Jurkat, Clone E6-1 (cell line): Measurements from ENCODE around the gene KCNJ18.
"Not testable (repeated sequence)": the region's sequence is repeated elsewhere in the genome, so short reads cannot be mapped to it uniquely, and the experiment has no call there.

Experiments used
- DNase-seq: peaks from one replicate; pipeline ENCODE4 v3.0.0-alpha.2; 2011; ENCODE audit warnings: low read depth, low spot score
- H3K4me3 ChIP-seq: 2 replicates; pipeline ENCODE4 v1.5.1; 2011; ENCODE audit warnings: mild to moderate bottlenecking, low read length, control low read depth, moderate library complexity

Gene KCNJ18

DNA sequence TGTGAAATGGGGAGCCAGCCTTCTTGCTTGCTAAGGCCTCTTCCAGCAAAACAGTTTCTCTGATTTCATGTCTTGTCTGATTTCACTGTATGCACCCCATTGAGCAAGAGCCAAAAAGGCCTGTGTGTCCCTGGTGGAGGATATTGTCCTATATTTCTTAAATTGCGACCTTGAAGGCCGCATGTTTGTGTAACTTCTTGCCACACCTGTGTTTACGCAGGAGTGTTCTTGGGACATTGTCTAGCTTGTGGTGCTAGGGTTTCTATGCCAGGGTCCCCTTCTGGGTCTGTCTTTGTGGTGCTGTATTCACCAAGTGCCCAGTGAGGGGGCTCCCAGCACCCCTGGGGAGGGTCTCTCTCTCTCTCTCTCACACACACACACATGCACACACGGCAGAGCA lies 6.8 kb downstream of the KCNJ18 start:
- not testable (repeated sequence) for DNase-seq, H3K4me3 ChIP-seq

GRCh38 chr17:21699573-21700236 lies 7.4 kb downstream of the KCNJ18 start:
- H3K4me3 ChIP-seq: not testable (repeated sequence)

DNA sequence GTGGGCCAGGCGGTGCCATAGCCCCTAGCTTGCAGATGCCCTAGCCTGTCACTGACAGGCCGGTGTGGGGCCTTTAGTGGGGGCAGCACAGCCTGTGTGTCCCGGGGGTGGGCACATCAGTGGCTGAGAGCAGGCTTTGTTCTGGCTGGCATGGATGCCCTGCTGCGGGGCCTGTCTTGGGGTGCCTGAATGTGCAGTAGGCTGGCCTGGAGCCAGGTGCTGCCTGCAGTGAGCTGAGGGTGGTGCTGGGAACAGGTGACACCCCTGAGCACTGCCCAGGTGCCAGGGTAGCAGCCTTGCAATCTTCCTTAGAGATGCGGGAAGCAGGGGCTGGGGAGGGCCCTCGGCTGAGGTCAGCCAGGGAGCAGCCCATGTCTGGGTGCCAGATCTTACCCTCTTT lies 8.8 kb downstream of the KCNJ18 start:
- not testable (repeated sequence) for DNase-seq, H3K4me3 ChIP-seq

More at GRCh38 chr17:21699573-21700236, 7.4 kb downstream of the KCNJ18 start:
- DNase-seq: not testable (repeated sequence)

- not testable (repeated sequence) for H3K4me3 ChIP-seq, DNase-seq
These were observed 9.7 kb downstream of the KCNJ18 start for GRCh38 chr17:21702029-21702428.

- not testable (repeated sequence) for DNase-seq, H3K4me3 ChIP-seq
These were observed 10.2 kb downstream of the KCNJ18 start for GRCh38 chr17:21702521-21702920.

DNA sequence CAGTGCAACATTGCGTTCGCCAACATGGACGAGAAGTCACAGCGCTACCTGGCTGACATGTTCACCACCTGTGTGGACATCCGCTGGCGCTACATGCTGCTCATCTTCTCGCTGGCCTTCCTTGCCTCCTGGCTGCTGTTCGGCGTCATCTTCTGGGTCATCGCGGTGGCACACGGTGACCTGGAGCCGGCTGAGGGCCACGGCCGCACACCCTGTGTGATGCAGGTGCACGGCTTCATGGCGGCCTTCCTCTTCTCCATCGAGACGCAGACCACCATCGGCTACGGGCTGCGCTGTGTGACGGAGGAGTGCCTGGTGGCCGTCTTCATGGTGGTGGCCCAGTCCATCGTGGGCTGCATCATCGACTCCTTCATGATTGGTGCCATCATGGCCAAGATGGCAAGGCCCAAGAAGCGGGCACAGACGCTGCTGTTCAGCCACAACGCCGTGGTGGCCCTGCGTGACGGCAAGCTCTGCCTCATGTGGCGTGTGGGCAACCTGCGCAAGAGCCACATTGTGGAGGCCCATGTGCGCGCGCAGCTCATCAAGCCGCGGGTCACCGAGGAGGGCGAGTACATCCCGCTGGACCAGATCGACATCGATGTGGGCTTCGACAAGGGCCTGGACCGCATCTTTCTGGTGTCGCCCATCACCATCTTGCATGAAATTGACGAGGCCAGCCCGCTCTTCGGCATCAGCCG lies 10.8 kb downstream of the KCNJ18 start:
- not testable (repeated sequence) for H3K4me3 ChIP-seq

GRCh38 chr17:21703891-21704872 lies 11.9 kb downstream of the KCNJ18 start:
- not testable (repeated sequence) for DNase-seq, H3K4me3 ChIP-seq

More for the DNA sequence above, 10.8 kb downstream of the KCNJ18 start:
- DNase-seq: not testable (repeated sequence)

DNA sequence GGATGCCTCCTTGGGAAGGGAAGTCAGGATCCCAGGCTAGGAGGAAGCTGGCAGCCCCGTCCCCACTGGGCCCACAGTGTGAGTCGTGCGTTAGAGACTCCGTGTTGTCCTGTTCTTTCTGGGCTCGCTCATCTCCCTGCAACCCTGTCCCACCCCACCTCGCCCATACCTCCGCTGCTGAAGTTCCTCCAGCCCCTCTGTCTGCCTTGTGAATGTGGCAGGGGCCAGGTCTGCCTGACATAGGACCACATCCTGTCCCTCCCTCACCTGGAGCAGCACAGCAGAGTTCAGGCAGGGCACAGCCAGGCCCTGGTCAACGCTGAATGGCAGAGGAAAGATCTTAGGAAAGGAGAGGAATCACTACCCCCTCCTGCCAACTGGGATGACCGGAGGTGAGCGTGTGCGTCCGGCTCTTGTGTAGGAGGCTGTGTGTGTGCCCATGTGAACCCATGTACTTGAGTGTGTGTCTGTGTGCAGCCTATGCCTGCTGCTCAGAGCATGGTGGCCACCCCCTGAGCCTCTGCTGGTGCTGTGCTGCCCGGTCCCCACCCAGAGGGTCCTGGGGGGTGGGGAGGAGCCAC lies 12.8 kb downstream of the KCNJ18 start:
- no peak overlapping the region for H3K4me3 ChIP-seq
- no peak for DNase-seq

DNA sequence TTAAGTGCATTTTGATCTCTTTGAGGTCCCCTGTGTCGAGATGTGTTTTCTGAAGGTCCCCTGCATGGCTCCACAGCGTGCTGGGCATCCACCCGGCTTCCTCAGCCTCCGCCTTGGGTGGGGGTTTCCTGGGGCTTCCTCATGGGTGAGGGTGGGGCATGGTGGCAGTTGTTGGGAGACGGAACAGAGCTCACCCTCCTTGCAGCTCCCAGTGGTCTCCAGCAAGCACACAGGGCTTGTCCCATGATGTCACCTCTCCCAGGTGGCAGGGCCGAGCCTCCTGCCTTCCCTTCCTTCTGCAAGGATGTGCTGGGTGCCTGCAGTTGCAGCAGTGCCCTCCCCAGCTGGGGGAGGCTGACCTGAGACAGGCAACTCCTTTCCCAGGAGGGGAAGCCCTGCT lies 13.4 kb downstream of the KCNJ18 start:
- DNase-seq: not testable (repeated sequence)

GRCh38 chr17:21706546-21706945 lies 14.2 kb downstream of the KCNJ18 start:
- not testable (repeated sequence) for DNase-seq

More for the DNA sequence above, 13.4 kb downstream of the KCNJ18 start:
- not testable (repeated sequence) for H3K4me3 ChIP-seq

DNA sequence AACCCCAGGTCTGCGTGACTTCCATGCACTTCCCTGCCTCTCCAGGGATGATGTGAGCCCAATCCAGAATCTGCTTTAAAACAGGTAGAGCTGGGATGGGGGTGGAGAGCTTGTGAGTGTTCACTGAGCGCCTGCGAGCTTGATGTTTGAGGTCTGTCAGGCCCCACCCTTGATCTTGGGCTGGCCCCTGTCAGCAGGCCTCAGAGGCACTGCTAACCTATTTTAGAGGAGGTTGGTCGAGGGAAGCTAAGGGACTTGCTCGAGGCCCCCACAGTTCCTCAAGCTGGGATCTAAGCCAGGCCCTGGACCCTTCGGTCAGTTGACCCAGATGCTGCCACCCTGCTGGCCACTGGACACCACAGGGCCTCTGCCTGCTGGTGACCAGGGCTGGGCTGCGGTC lies 14.8 kb downstream of the KCNJ18 start:
- DNase-seq, H3K4me3 ChIP-seq: not testable (repeated sequence)

More at GRCh38 chr17:21706546-21706945, 14.2 kb downstream of the KCNJ18 start:
- H3K4me3 ChIP-seq: not testable (repeated sequence)

DNA sequence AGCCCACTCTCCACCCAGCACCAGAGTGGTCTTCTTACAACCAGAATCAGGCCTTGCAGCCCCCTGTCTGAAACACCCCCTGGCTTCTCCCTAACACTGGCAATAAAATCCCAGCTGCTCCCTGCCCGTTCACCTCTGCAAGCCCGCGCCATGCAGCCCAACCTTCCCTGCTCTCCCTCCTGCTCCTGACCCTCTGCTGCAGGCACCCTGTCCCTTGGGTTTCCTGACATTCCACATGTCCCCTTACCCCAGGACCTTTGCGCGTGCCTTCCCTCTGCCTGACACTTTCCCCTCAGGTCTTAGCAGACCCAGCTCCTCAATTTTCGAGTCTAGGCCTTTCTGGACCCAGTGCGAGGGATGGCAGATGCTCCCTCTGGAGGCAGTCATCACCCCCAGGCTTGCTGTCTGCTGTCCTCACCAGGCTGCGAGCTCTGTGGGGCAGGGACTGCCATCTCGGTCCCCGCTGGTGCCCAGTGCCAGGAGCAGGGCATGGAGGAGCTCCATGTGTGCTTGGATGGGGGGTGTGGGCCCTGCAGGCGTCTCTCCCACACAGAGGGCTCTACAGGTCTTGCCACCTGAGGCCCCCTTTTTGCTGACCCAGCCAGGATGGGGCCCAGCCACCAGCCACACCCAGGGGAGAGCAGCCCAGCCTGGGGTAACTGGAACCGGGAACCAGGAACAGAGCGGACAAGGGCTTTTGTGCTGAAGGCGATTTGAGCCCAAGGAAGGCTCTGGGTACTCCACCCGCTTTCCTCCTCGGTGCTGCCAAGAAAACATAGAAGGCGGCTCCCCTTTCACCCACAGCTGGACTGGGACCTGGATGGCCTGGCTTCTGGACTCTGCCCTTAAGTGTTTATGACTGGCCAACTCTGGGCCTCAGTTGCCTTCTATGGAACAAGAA lies 15.6 kb downstream of the KCNJ18 start:
- not testable (repeated sequence) for DNase-seq, H3K4me3 ChIP-seq

- not testable (repeated sequence) for DNase-seq, H3K4me3 ChIP-seq
These were observed 16.6 kb downstream of the KCNJ18 start for GRCh38 chr17:21708612-21709535.

DNA sequence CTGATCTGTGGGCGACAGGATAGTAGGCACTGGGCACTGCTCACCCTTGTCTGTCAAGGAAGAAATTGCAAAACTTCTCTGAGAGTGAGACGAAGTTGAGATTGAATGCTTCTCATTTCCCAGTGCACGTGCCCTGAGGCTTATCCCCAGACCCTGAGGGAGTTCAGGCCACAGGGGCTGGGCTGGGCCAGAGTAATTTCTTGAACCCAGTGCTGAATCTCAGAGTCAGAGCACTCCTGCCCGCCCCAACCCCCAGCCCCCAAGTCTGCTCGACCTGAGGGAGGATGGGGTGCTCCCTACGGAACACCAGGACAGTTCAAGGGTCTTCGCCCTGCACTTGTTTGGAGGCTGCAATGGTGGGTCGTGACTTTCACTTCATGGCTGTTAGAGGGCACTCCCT lies 17.7 kb downstream of the KCNJ18 start:
- DNase-seq, H3K4me3 ChIP-seq: not testable (repeated sequence)

DNA sequence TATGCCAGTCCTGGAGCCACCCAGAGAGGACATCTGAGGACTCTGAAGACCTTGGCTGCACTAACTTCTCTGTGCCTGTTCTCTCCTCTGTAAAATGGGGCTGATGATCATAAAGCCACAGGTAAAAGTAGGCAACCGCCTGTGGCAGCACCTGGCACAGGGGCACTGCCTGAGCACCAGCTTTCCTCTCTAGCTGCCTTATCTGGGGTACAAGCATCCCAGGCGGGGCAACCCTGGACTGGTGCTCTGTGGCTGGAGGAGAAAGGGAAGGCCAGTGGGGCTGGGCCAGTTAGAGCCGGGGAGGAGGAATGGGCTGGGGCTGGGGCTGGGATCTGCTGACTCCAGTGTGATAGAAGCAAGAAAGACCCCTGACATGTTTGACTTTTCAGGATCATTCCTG lies 18.2 kb downstream of the KCNJ18 start:
- H3K4me3 ChIP-seq, DNase-seq: not testable (repeated sequence)

DNA sequence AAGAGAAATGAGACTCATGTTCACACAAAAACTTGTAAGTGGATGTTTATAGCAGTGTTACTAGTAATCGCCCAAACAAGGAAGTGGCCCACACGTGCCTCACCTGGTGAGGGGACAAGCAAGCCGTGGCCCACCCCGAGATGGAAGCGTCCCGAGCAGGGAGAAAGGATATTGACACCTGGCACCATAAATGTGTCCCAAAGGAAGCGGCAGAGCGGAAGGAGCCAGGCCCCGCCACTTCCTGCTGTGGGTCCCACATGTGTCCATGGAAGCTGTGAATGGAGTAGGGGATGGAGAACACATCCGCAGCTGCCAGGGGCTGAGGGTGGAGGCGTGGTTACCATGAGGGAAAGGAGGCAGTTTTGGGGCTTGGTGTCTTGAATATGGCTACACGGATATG lies 18.9 kb downstream of the KCNJ18 start:
- no peak for DNase-seq
- no peak overlapping the region for H3K4me3 ChIP-seq

DNA sequence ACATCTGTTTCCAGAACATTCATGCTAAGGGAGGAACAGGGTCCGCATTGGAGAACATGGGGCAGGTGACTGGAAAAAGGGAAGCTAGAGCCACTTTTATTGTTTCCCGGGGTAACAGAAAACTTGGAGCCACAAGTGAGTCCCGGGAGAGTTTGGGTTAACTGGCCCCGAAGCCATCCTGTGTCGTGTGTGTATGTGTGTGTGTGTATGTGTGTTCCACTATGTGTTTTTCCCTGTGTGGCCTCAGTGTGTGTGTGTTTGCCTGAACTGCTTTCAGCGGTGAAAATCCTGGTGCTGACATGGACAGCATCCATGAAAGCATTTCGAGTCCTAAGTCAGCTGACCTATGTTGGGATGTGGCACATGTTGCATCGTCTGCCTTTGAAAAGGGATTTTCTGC lies 20.7 kb downstream of the KCNJ18 start:
- H3K4me3 ChIP-seq, DNase-seq: not testable (repeated sequence)
